ENCODE measurements around the gene WDR36.

DNA sequence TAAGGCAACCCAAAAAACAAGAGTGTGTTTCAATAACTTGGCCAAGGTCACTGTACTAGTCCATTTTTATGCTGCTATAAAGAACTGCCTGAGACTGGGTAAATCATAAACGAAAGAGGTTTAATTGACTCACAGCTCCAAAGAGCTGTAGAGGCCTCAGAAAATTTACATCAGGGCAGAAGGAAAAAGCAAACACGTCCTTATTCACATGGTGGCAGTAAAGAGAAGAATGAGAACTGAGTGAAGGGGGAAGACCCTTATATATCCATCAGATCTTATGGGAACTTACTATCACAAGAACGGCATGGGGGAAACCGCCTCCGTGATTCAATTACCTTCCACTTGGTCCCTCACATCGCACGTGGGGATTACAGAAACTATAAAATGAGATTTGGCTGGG, 67.7 kb downstream of the WDR36 start:
- TF ChIP-seq EZH2phosphoT487 (IDR thresholded peaks at IDR 0.05; ENCODE audit: borderline replicate concordance): no peak
- TF ChIP-seq, protein P1, sequence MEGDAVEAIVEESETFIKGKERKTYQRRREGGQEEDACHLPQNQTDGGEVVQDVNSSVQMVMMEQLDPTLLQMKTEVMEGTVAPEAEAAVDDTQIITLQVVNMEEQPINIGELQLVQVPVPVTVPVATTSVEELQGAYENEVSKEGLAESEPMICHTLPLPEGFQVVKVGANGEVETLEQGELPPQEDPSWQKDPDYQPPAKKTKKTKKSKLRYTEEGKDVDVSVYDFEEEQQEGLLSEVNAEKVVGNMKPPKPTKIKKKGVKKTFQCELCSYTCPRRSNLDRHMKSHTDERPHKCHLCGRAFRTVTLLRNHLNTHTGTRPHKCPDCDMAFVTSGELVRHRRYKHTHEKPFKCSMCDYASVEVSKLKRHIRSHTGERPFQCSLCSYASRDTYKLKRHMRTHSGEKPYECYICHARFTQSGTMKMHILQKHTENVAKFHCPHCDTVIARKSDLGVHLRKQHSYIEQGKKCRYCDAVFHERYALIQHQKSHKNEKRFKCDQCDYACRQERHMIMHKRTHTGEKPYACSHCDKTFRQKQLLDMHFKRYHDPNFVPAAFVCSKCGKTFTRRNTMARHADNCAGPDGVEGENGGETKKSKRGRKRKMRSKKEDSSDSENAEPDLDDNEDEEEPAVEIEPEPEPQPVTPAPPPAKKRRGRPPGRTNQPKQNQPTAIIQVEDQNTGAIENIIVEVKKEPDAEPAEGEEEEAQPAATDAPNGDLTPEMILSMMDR (IDR thresholded peaks at IDR 0.05 in 2 of 3, conservative IDR thresholded peaks at IDR 0.05 in 1 of 3; ENCODE audit: borderline replicate concordance in 1 of 3, insufficient read depth in 1 of 3, low read depth in 2 of 3, low read length in 2 of 3): no peak
- TF ChIP-seq ZBTB33 (IDR thresholded peaks at IDR 0.05; ENCODE audit: extremely low read depth, insufficient replicate concordance, low read length): no peak
- TF ChIP-seq RAD21 (IDR thresholded peaks at IDR 0.05; ENCODE audit: low read depth): 0 out of 2 replicates have a peak, but pooled peaks have one; percentile 13
- TF ChIP-seq, protein P2, sequence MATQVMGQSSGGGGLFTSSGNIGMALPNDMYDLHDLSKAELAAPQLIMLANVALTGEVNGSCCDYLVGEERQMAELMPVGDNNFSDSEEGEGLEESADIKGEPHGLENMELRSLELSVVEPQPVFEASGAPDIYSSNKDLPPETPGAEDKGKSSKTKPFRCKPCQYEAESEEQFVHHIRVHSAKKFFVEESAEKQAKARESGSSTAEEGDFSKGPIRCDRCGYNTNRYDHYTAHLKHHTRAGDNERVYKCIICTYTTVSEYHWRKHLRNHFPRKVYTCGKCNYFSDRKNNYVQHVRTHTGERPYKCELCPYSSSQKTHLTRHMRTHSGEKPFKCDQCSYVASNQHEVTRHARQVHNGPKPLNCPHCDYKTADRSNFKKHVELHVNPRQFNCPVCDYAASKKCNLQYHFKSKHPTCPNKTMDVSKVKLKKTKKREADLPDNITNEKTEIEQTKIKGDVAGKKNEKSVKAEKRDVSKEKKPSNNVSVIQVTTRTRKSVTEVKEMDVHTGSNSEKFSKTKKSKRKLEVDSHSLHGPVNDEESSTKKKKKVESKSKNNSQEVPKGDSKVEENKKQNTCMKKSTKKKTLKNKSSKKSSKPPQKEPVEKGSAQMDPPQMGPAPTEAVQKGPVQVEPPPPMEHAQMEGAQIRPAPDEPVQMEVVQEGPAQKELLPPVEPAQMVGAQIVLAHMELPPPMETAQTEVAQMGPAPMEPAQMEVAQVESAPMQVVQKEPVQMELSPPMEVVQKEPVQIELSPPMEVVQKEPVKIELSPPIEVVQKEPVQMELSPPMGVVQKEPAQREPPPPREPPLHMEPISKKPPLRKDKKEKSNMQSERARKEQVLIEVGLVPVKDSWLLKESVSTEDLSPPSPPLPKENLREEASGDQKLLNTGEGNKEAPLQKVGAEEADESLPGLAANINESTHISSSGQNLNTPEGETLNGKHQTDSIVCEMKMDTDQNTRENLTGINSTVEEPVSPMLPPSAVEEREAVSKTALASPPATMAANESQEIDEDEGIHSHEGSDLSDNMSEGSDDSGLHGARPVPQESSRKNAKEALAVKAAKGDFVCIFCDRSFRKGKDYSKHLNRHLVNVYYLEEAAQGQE (IDR thresholded peaks at IDR 0.05; ENCODE audit: low read depth): no peak
